HEK293 (cell line): ENCODE measurements around the gene DOP1A.
"Not testable (repeated sequence)": the region's sequence is repeated elsewhere in the genome, so short reads cannot be mapped to it uniquely, and the experiment has no call there.

ENCODE experiments used
- CTCF ChIA-PET: fragments of 350-600 bp; formaldehyde crosslinking; extraction: SDS; loops from one replicate; lab custom pipeline; 2021; ENCODE audit warnings: antibody characterized with exemption; lab: Yijun Ruan, JAX
- POLR2A ChIA-PET: fragments of 300-600 bp; formaldehyde crosslinking; extraction: SDS; loops from one replicate; lab custom pipeline; 2020; ENCODE audit warnings: antibody characterized with exemption, inconsistent platforms; lab: Yijun Ruan, JAX
- H3K27ac ChIP-seq: fragments of 200-500 bp; sonication (Bioruptor generic); 2 replicates; pipeline ENCODE4 v1.5.1; 2014; ENCODE audit warnings: low read depth, low read length, control low read depth, inconsistent platforms; ENCODE audit errors: extremely low read depth
- H3K36me3 ChIP-seq, 2 experiments: fragments of 200-500 bp in 1 of 2; sonication (Bioruptor generic) in 1 of 2; 1 replicate in 1 of 2; 2 replicates in 1 of 2; pipeline ENCODE4 v1.5.1; 2014 to 2017; ENCODE audit warnings: inconsistent platforms in 2 of 2, low read length in 2 of 2; ENCODE audit not compliant: control insufficient read depth in 2 of 2, insufficient read depth in 1 of 2
- H3K4me1 ChIP-seq: fragments of 200-500 bp; sonication (Bioruptor generic); 2 replicates; pipeline ENCODE4 v1.5.1; 2014; ENCODE audit warnings: mild to moderate bottlenecking, low read length, inconsistent platforms; ENCODE audit not compliant: control insufficient read depth, insufficient read depth
- H3K4me3 ChIP-seq: 2 replicates; pipeline ENCODE4 v1.5.1; 2011; ENCODE audit warnings: low read depth, mild to moderate bottlenecking, control low read depth, low read length, moderate library complexity
- H3K9me3 ChIP-seq: fragments of 200-500 bp; sonication (Bioruptor generic); 2 replicates; pipeline ENCODE4 v1.5.1; 2014; ENCODE audit warnings: low read depth, low read length, inconsistent platforms; ENCODE audit not compliant: control insufficient read depth, insufficient read depth
- BCL11B ChIP-seq: fragments of 450-650 bp; formaldehyde crosslinking; IDR thresholded peaks from 2 replicates; pipeline ENCODE4 v1.5.1; 2016; ENCODE audit warnings: low read depth, missing biosample characterization, missing genetic modification characterization
- GLI4 ChIP-seq: fragments of 450-650 bp; formaldehyde crosslinking; IDR thresholded peaks from 2 replicates; pipeline ENCODE4 v1.5.1; 2016; ENCODE audit warnings: missing biosample characterization, missing genetic modification characterization
- GLIS1 ChIP-seq: fragments of 450-650 bp; formaldehyde crosslinking; IDR thresholded peaks from 2 replicates; pipeline ENCODE4 v1.5.1; 2016; ENCODE audit warnings: missing biosample characterization, missing genetic modification characterization
- MYNN ChIP-seq: fragments of 450-650 bp; formaldehyde crosslinking; IDR thresholded peaks from 2 replicates; pipeline ENCODE4 v1.5.1; 2016; ENCODE audit warnings: missing biosample characterization, missing genetic modification characterization, borderline replicate concordance
- SCRT1 ChIP-seq: fragments of 450-650 bp; formaldehyde crosslinking; IDR thresholded peaks from 2 replicates; pipeline ENCODE4 v1.5.1; 2016; ENCODE audit warnings: missing biosample characterization, missing genetic modification characterization, borderline replicate concordance
- ZNF132 ChIP-seq: fragments of 450-650 bp; formaldehyde crosslinking; IDR thresholded peaks from 2 replicates; pipeline ENCODE4 v1.5.1; 2017; ENCODE audit warnings: missing biosample characterization, missing genetic modification characterization, borderline replicate concordance
- ZNF155 ChIP-seq: fragments of 450-650 bp; formaldehyde crosslinking; IDR thresholded peaks from 2 replicates; pipeline ENCODE4 v1.5.1; 2016; ENCODE audit warnings: missing biosample characterization, missing genetic modification characterization
- ZNF2 ChIP-seq: fragments of 450-650 bp; formaldehyde crosslinking; IDR thresholded peaks from 2 replicates; pipeline ENCODE4 v1.5.1; 2016; ENCODE audit warnings: missing biosample characterization, missing genetic modification characterization
- ZNF23 ChIP-seq: fragments of 450-650 bp; formaldehyde crosslinking; IDR thresholded peaks from 2 replicates; pipeline ENCODE4 v1.5.1; 2016; ENCODE audit warnings: missing biosample characterization, missing genetic modification characterization, borderline replicate concordance
- ZNF24 ChIP-seq: fragments of 450-650 bp; formaldehyde crosslinking; IDR thresholded peaks from 2 replicates; pipeline ENCODE4 v1.5.1; 2016; ENCODE audit warnings: missing biosample characterization, missing genetic modification characterization
- ZNF266 ChIP-seq: fragments of 450-650 bp; formaldehyde crosslinking; IDR thresholded peaks from 2 replicates; pipeline ENCODE4 v1.5.1; 2016; ENCODE audit warnings: missing biosample characterization, missing genetic modification characterization, low read depth
- ZNF335 ChIP-seq: fragments of 450-650 bp; formaldehyde crosslinking; conservative IDR thresholded peaks from 2 replicates; pipeline ENCODE4 v1.5.1; 2016; ENCODE audit warnings: missing biosample characterization, missing genetic modification characterization
- ZNF530 ChIP-seq: fragments of 450-650 bp; formaldehyde crosslinking; IDR thresholded peaks from 2 replicates; pipeline ENCODE4 v1.5.1; 2016; ENCODE audit warnings: low read depth, missing biosample characterization, missing genetic modification characterization
- ZNF610 ChIP-seq: fragments of 450-650 bp; formaldehyde crosslinking; IDR thresholded peaks from 2 replicates; pipeline ENCODE4 v1.5.1; 2016; ENCODE audit warnings: missing biosample characterization, missing genetic modification characterization, borderline replicate concordance
- ZNF624 ChIP-seq: fragments of 450-650 bp; formaldehyde crosslinking; IDR thresholded peaks from 2 replicates; pipeline ENCODE4 v1.5.1; 2017; ENCODE audit warnings: missing biosample characterization, missing genetic modification characterization
- ZNF626 ChIP-seq: fragments of 450-650 bp; sonication (Bioruptor Pico); formaldehyde crosslinking; IDR thresholded peaks from 2 replicates; pipeline ENCODE4 v1.5.1; 2018; ENCODE audit warnings: missing biosample characterization, missing genetic modification characterization, inconsistent platforms
- ZNF707 ChIP-seq: fragments of 450-650 bp; formaldehyde crosslinking; IDR thresholded peaks from 2 replicates; pipeline ENCODE4 v1.5.1; 2016; ENCODE audit warnings: missing biosample characterization, missing genetic modification characterization
- ZNF792 ChIP-seq: fragments of 450-650 bp; formaldehyde crosslinking; IDR thresholded peaks from 2 replicates; pipeline ENCODE4 v1.5.1; 2016; ENCODE audit warnings: missing biosample characterization, missing genetic modification characterization
- ZNF837 ChIP-seq: fragments of 450-650 bp; formaldehyde crosslinking; IDR thresholded peaks from 2 replicates; pipeline ENCODE4 v1.5.1; 2016; ENCODE audit warnings: missing biosample characterization, missing genetic modification characterization
- ZXDB ChIP-seq: fragments of 450-650 bp; formaldehyde crosslinking; IDR thresholded peaks from 2 replicates; pipeline ENCODE4 v1.5.1; 2016; ENCODE audit warnings: missing biosample characterization, missing genetic modification characterization
- TF ChIP-seq, protein P1 (sequence below): fragments of 450-650 bp; formaldehyde crosslinking; IDR thresholded peaks from 2 replicates; pipeline ENCODE4 v1.5.1; 2016; ENCODE audit warnings: missing biosample characterization, missing genetic modification characterization
- TF ChIP-seq, protein P2 (sequence below): sonication (generic); formaldehyde crosslinking; IDR thresholded peaks from 2 replicates; pipeline ENCODE4 v1.8.1; 2022; ENCODE audit warnings: mild to moderate bottlenecking, moderate library complexity, missing genetic modification reagents
- TF ChIP-seq, protein P3 (sequence below): fragments of 450-650 bp; formaldehyde crosslinking; IDR thresholded peaks from 2 replicates; pipeline ENCODE4 v1.5.1; 2017; ENCODE audit warnings: missing biosample characterization, missing genetic modification characterization
- TF ChIP-seq, protein P4 (sequence below): fragments of 450-650 bp; formaldehyde crosslinking; IDR thresholded peaks from 2 replicates; pipeline ENCODE4 v1.5.1; 2016; ENCODE audit warnings: missing biosample characterization, missing genetic modification characterization

DOP1A gene

DNA sequence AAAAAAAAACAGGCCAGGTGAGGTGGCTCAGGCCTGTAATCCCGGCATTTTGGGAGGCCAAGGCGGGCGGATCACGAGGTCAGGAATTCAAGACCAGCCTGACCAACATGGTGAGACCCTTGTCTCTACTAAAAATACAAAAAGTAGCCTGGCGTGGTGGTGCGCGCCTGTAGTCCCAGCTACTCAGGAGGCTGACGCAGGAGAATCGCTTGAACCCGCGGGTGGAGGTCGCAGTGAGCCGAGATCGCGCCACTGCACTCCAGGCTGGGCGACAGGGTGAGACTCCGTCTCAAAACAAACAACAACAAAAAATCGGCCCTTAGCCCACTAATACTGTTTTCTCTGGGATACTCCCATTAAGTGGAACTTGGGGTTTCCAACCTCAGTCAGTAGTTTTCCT is 124.5 kb downstream of the DOP1A start:
- TF ChIP-seq, protein P1, sequence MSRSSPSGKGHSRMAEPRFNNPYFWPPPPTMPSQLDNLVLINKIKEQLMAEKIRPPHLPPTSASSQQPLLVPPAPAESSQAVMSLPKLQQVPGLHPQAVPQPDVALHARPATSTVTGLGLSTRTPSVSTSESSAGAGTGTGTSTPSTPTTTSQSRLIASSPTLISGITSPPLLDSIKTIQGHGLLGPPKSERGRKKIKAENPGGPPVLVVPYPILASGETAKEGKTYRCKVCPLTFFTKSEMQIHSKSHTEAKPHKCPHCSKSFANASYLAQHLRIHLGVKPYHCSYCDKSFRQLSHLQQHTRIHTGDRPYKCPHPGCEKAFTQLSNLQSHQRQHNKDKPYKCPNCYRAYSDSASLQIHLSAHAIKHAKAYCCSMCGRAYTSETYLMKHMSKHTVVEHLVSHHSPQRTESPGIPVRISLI (tag by site-specific recombination) = peak; percentile 3; the same call in 1 of the 2 replicates
- CTCF ChIA-PET = interaction anchor here (0.6 to 4.6 kb wide), 3 partner anchors 23 to 126 kb away, joined by 3 to 27 read pairs (median 3); partner anchors contain the start of genes DOP1A and UBE3D
- not testable (repeated sequence) for H3K9me3 ChIP-seq, H3K27ac ChIP-seq, H3K4me1 ChIP-seq
- Histone ChIP-seq H3K4me3 (peak overlapping the region; percentile 94), H3K36me3 (peaks cover 16 to 65% of the 10 kb centered on the region in 2 experiments)
- POLR2A ChIA-PET = interaction anchor here (1.6 kb wide), 1 partner anchor 126 kb away, joined by 4 read pairs; the partner anchor contains the start of gene UBE3D

DNA sequence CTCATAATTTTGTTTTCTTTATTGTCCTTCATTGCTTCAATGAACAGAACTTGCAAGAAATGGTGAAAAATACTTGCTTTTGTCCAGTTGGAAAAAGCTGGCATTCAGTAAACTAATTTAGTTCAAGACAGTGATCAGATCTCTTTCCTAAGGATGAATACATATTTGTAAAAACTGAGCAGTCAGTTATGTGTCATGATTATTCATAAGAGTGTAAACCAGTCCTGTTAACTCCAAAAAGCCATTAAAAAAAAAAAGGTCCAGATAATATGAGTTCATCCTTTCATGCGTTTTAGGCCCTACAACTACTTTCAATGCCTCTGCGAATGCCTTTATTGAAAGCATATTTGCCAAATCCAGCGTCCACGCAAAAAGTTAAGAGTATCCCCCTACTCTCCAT is 125.0 kb downstream of the DOP1A start:
- Histone ChIP-seq H3K36me3 (peaks cover 16 to 65% of the 10 kb centered on the region in 2 experiments), H3K27ac (peak overlapping the region; percentile 76; the same call in 1 of the 2 replicates), H3K9me3 (no peaks in the 10 kb centered on the region), H3K4me1 (peaks cover 2% of the 10 kb centered on the region; the same call in 1 of the 2 replicates), H3K4me3 (peak overlapping the region; percentile 94)
- ChIA-PET POLR2A (interaction anchor here (1.6 kb wide), 1 partner anchor 127 kb away, joined by 4 read pairs; the partner anchor contains the start of gene UBE3D), CTCF (interaction anchor here (0.6 to 1.1 kb wide), 2 partner anchors 22 to 28 kb away, joined by 3 read pairs; no protein-coding TSS in a partner anchor)
- TF ChIP-seq ZNF626 (tag by site-specific recombination) (no peak), ZNF335 (tag by site-specific recombination) (0 out of 2 replicates have a peak, but pooled peaks have one; percentile 76), ZNF624 (tag by site-specific recombination) (no peak), ZNF530 (no peak)
- TF ChIP-seq, protein P2, sequence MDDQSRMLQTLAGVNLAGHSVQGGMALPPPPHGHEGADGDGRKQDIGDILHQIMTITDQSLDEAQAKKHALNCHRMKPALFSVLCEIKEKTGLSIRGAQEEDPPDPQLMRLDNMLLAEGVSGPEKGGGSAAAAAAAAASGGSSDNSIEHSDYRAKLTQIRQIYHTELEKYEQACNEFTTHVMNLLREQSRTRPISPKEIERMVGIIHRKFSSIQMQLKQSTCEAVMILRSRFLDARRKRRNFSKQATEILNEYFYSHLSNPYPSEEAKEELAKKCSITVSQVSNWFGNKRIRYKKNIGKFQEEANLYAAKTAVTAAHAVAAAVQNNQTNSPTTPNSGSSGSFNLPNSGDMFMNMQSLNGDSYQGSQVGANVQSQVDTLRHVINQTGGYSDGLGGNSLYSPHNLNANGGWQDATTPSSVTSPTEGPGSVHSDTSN (CRISPR knock-in tag) = no peak

DNA sequence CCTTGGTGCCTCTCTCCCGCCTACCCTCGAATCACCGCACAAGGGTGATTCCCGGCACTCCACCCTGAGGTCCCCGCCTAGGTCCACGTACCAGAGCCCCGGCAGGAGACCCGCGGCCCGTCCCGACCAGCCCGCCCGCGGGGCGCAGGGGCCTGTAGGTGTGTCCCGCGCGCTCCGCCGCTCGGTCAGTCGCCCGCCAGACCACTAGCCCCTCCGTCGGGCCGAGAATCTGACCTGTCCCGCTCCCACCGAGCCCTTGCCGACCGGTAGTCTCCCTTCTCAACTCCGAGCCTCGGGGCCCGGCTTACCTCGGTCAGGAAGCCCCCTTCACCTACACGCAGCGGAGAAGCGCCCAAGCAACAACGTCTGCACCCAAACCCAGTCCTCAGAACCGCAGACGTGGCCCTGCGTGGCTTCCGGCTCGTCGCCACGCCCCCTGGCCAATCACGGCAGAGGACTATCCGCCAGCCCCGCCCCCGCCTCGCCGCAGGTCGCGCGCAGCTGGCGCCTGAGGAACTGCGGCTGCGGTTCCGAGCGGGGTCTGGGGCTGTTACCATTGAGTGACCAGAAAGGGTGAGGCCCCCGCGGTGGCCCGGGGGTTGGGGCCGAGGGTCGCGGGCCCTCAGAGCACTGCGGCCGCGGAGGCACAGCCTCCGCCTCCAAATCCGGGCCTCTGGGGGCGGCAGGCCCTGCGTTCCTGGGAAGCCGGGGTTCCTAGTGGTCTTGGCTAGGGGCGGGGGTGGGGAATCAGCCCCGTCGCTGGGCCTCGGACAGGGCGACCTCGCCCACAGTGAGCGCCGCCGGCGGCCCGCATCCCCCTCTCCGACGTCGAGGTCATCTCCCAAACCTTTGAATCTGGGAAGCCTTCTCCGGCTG is 125.6 kb downstream of the DOP1A start, which contains the start of the genes PGM3 and RWDD2A:
PGM3 (minus strand) TSS at position 395 of the 876 bp plus-strand sequence. CDS start 2,253 bp downstream, outside the sequence.
RWDD2A (plus strand) TSS at position 487 of the 876 bp plus-strand sequence. CDS start 1,095 bp downstream, outside the sequence.
- Histone ChIP-seq H3K9me3 (no peaks in the 10 kb centered on the region), H3K4me3 (peak within 1 kb of the TSS; percentile 94), H3K36me3 (peaks cover 16 to 64% of the 10 kb centered on the region in 2 experiments), H3K4me1 (peaks cover 2% of the 10 kb centered on the region; the same call in 1 of the 2 replicates), H3K27ac (peak within 1 kb of the TSS; percentile 76; the same call in 1 of the 2 replicates)
- ChIA-PET CTCF (interaction anchor here (0.6 to 4.0 kb wide), 6 partner anchors 22 to 422 kb away, joined by 3 to 29 read pairs (median 6); partner anchors contain the start of genes DOP1A and UBE3D), POLR2A (interaction anchor here (0.9 to 1.6 kb wide), 5 partner anchors 10 to 127 kb away, joined by 3 to 5 read pairs (median 4); partner anchors contain the start of gene UBE3D)
- TF ChIP-seq ZNF792 (0 out of 2 replicates have a peak, but pooled peaks have one; percentile 34), ZNF24 (tag by site-specific recombination) (0 out of 2 replicates have a peak, but pooled peaks have one; percentile 43), ZNF155 (tag by site-specific recombination) (no peak), ZNF2 (tag by site-specific recombination) (peak; percentile 97), ZNF132 (tag by site-specific recombination) (no peak), ZNF266 (tag by site-specific recombination) (no peak), SCRT1 (tag by site-specific recombination) (no peak), ZNF707 (tag by site-specific recombination) (no peak), ZNF23 (tag by site-specific recombination) (no peak), GLI4 (tag by site-specific recombination) (no peak), MYNN (tag by site-specific recombination) (0 out of 2 replicates have a peak, but pooled peaks have one; percentile 20), ZNF610 (tag by site-specific recombination) (peak; percentile 83), BCL11B (tag by site-specific recombination) (no peak; the same call in 1 of the 2 replicates), GLIS1 (peak; percentile 5; the same call in 1 of the 2 replicates), ZXDB (tag by site-specific recombination) (peak; percentile 92), ZNF837 (tag by site-specific recombination) (no peak)
- TF ChIP-seq, protein P3, sequence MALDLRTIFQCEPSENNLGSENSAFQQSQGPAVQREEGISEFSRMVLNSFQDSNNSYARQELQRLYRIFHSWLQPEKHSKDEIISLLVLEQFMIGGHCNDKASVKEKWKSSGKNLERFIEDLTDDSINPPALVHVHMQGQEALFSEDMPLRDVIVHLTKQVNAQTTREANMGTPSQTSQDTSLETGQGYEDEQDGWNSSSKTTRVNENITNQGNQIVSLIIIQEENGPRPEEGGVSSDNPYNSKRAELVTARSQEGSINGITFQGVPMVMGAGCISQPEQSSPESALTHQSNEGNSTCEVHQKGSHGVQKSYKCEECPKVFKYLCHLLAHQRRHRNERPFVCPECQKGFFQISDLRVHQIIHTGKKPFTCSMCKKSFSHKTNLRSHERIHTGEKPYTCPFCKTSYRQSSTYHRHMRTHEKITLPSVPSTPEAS (tag by site-specific recombination) = no peak
- TF ChIP-seq, protein P4, sequence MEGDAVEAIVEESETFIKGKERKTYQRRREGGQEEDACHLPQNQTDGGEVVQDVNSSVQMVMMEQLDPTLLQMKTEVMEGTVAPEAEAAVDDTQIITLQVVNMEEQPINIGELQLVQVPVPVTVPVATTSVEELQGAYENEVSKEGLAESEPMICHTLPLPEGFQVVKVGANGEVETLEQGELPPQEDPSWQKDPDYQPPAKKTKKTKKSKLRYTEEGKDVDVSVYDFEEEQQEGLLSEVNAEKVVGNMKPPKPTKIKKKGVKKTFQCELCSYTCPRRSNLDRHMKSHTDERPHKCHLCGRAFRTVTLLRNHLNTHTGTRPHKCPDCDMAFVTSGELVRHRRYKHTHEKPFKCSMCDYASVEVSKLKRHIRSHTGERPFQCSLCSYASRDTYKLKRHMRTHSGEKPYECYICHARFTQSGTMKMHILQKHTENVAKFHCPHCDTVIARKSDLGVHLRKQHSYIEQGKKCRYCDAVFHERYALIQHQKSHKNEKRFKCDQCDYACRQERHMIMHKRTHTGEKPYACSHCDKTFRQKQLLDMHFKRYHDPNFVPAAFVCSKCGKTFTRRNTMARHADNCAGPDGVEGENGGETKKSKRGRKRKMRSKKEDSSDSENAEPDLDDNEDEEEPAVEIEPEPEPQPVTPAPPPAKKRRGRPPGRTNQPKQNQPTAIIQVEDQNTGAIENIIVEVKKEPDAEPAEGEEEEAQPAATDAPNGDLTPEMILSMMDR (tag by site-specific recombination) = peak; percentile 52
